HL-60 (cell line): ENCODE results near the gene SLC12A1.

Experiments used
- POLR2AphosphoS5 ChIP-seq: IDR thresholded peaks from 2 replicates; pipeline ENCODE4 v1.6.1; 2012; ENCODE audit warnings: low read depth
- SPI1 ChIP-seq: IDR thresholded peaks from 2 replicates; pipeline ENCODE4 v1.6.1; 2012; ENCODE audit warnings: low read depth, mild to moderate bottlenecking, borderline replicate concordance
- TF ChIP-seq, protein P1 (sequence below): IDR thresholded peaks from one replicate; pipeline ENCODE4 v1.5.1; 2011; ENCODE audit warnings: low read length, control low read depth, inconsistent platforms; ENCODE audit not compliant: insufficient read depth
- TF ChIP-seq, protein P2 (sequence below): IDR thresholded peaks from 2 replicates; pipeline ENCODE4 v1.6.1; 2012; ENCODE audit warnings: low read depth; ENCODE audit not compliant: insufficient replicate concordance

DNA sequence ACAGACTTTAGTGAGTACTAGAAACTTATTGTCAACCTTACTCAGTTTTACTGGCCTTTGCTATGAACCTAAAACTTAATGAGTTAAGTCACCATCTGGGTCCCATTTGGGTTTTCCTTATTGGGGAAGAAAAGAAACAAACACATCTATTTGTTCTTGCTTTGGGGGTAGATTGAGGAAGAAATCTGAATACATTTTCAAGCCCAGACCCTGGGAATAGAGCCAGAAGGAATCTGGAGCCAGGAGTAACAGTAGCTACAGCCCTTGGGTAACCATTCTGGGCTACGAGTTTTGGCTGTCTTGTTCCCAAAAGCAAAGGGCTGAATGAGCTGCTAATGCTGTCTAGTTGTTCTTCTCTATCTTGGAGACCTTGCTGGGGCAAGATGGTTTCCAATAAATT lies 16.5 kb downstream of the SLC12A1 start:
- no peak for TF ChIP-seq POLR2AphosphoS5
- TF ChIP-seq, protein P1, sequence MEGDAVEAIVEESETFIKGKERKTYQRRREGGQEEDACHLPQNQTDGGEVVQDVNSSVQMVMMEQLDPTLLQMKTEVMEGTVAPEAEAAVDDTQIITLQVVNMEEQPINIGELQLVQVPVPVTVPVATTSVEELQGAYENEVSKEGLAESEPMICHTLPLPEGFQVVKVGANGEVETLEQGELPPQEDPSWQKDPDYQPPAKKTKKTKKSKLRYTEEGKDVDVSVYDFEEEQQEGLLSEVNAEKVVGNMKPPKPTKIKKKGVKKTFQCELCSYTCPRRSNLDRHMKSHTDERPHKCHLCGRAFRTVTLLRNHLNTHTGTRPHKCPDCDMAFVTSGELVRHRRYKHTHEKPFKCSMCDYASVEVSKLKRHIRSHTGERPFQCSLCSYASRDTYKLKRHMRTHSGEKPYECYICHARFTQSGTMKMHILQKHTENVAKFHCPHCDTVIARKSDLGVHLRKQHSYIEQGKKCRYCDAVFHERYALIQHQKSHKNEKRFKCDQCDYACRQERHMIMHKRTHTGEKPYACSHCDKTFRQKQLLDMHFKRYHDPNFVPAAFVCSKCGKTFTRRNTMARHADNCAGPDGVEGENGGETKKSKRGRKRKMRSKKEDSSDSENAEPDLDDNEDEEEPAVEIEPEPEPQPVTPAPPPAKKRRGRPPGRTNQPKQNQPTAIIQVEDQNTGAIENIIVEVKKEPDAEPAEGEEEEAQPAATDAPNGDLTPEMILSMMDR: no peak
- TF ChIP-seq, protein P2, sequence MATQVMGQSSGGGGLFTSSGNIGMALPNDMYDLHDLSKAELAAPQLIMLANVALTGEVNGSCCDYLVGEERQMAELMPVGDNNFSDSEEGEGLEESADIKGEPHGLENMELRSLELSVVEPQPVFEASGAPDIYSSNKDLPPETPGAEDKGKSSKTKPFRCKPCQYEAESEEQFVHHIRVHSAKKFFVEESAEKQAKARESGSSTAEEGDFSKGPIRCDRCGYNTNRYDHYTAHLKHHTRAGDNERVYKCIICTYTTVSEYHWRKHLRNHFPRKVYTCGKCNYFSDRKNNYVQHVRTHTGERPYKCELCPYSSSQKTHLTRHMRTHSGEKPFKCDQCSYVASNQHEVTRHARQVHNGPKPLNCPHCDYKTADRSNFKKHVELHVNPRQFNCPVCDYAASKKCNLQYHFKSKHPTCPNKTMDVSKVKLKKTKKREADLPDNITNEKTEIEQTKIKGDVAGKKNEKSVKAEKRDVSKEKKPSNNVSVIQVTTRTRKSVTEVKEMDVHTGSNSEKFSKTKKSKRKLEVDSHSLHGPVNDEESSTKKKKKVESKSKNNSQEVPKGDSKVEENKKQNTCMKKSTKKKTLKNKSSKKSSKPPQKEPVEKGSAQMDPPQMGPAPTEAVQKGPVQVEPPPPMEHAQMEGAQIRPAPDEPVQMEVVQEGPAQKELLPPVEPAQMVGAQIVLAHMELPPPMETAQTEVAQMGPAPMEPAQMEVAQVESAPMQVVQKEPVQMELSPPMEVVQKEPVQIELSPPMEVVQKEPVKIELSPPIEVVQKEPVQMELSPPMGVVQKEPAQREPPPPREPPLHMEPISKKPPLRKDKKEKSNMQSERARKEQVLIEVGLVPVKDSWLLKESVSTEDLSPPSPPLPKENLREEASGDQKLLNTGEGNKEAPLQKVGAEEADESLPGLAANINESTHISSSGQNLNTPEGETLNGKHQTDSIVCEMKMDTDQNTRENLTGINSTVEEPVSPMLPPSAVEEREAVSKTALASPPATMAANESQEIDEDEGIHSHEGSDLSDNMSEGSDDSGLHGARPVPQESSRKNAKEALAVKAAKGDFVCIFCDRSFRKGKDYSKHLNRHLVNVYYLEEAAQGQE: no peak
- no peak for TF ChIP-seq SPI1
